H9 (cell line): ENCODE results near the gene OR9Q1. TPM values are rescaled to one million over a fixed set of nuclear protein-coding genes. Genes with fewer than 3 reads are reported as not detected.

Source experiments
- DNase-seq: peaks from one replicate; pipeline ENCODE4 v3.0.0-alpha.2; 2017
- H2AFZ ChIP-seq: one replicate; pipeline ENCODE4 v1.6.1; 2013; ENCODE audit warnings: mild to moderate bottlenecking, low read length, control low read depth, moderate library complexity
- H2AK5ac ChIP-seq: 2 replicates; pipeline ENCODE4 v1.6.1; 2013; ENCODE audit warnings: low read length, control low read depth, mixed read lengths; ENCODE audit not compliant: insufficient read length
- H2BK120ac ChIP-seq: one replicate; pipeline ENCODE4 v1.6.1; 2013; ENCODE audit warnings: low read depth, mild to moderate bottlenecking, low read length, control low read depth, inconsistent platforms; ENCODE audit not compliant: poor library complexity, severe bottlenecking
- H2BK12ac ChIP-seq: 2 replicates; pipeline ENCODE4 v1.6.1; 2013; ENCODE audit warnings: low read length, control low read depth, mixed read lengths, low read depth; ENCODE audit not compliant: insufficient read length
- H2BK15ac ChIP-seq: 2 replicates; pipeline ENCODE4 v1.6.1; 2013; ENCODE audit warnings: low read depth, low read length, control low read depth
- H2BK20ac ChIP-seq: one replicate; pipeline ENCODE4 v1.6.1; 2013; ENCODE audit warnings: low read depth, mild to moderate bottlenecking, low read length, control low read depth, inconsistent platforms; ENCODE audit not compliant: poor library complexity, severe bottlenecking
- H2BK5ac ChIP-seq: 2 replicates; pipeline ENCODE4 v1.6.1; 2013; ENCODE audit warnings: low read length, control low read depth, mixed read lengths; ENCODE audit not compliant: insufficient read length
- H3K14ac ChIP-seq: 2 replicates; pipeline ENCODE4 v1.6.1; 2013; ENCODE audit warnings: low read length, control low read depth; ENCODE audit not compliant: insufficient read depth
- H3K18ac ChIP-seq: 2 replicates; pipeline ENCODE4 v1.6.1; 2013; ENCODE audit warnings: low read depth, mild to moderate bottlenecking, mixed read lengths, low read length, control low read depth; ENCODE audit not compliant: insufficient read length
- H3K23ac ChIP-seq: 2 replicates; pipeline ENCODE4 v1.6.1; 2013; ENCODE audit warnings: low read length, control low read depth, mixed read lengths, low read depth; ENCODE audit not compliant: insufficient read length
- H3K23me2 ChIP-seq: 2 replicates; pipeline ENCODE4 v1.6.1; 2013; ENCODE audit warnings: low read depth, mild to moderate bottlenecking, mixed read lengths, low read length, control low read depth; ENCODE audit not compliant: insufficient read length, poor library complexity, severe bottlenecking
- H3K27ac ChIP-seq: 2 replicates; pipeline ENCODE4 v1.5.1; 2013; ENCODE audit warnings: low read length, control low read depth, mixed read lengths, low read depth; ENCODE audit not compliant: insufficient read length
- H3K27me3 ChIP-seq: 2 replicates; pipeline ENCODE4 v1.6.1; 2013; ENCODE audit warnings: low read length, control low read depth, inconsistent platforms; ENCODE audit not compliant: insufficient read depth
- H3K4ac ChIP-seq: 2 replicates; pipeline ENCODE4 v1.6.1; 2013; ENCODE audit warnings: low read depth, mild to moderate bottlenecking, control low read depth, inconsistent platforms, low read length, moderate library complexity
- H3K4me1 ChIP-seq: 2 replicates; pipeline ENCODE4 v1.6.1; 2013; ENCODE audit warnings: low read length, control low read depth, inconsistent platforms; ENCODE audit not compliant: insufficient read depth
- H3K4me2 ChIP-seq: 2 replicates; pipeline ENCODE4 v1.6.1; 2013; ENCODE audit warnings: low read length, control low read depth, mixed read lengths; ENCODE audit not compliant: insufficient read length, insufficient read depth
- H3K56ac ChIP-seq: 2 replicates; pipeline ENCODE4 v1.6.1; 2013; ENCODE audit warnings: low read depth, mild to moderate bottlenecking, mixed read lengths, low read length, control low read depth; ENCODE audit not compliant: insufficient read length
- H3K79me1 ChIP-seq: 2 replicates; pipeline ENCODE4 v1.6.1; 2013; ENCODE audit warnings: low read depth, mild to moderate bottlenecking, moderate library complexity, low read length, control low read depth, inconsistent platforms; ENCODE audit not compliant: insufficient read depth, poor library complexity, severe bottlenecking
- H3K79me2 ChIP-seq: 2 replicates; pipeline ENCODE4 v1.6.1; 2013; ENCODE audit warnings: low read length, control low read depth, inconsistent platforms; ENCODE audit not compliant: insufficient read depth
- H3K9ac ChIP-seq: 2 replicates; pipeline ENCODE4 v1.6.1; 2013; ENCODE audit warnings: low read length, control low read depth, mixed read lengths; ENCODE audit not compliant: insufficient read length; ENCODE audit errors: extremely low read depth
- H3K9me3 ChIP-seq: one replicate; pipeline ENCODE4 v1.6.1; 2013; ENCODE audit warnings: low read depth, low read length, inconsistent platforms; ENCODE audit not compliant: control insufficient read depth
- H3T11ph ChIP-seq: one replicate; pipeline ENCODE4 v1.6.1; 2013; ENCODE audit warnings: mild to moderate bottlenecking, low read length, control low read depth, inconsistent platforms
- H4K20me1 ChIP-seq: one replicate; pipeline ENCODE4 v1.6.1; 2013; ENCODE audit not compliant: control insufficient read depth, insufficient read length, insufficient read depth
- H4K5ac ChIP-seq: 2 replicates; pipeline ENCODE4 v1.6.1; 2013; ENCODE audit warnings: low read depth, mild to moderate bottlenecking, mixed read lengths, low read length, control low read depth; ENCODE audit not compliant: insufficient read length
- H4K8ac ChIP-seq: replicated peaks from 2 replicates; pipeline ENCODE4 v1.6.1; 2013; ENCODE audit warnings: low read length, control low read depth, mixed read lengths, low read depth; ENCODE audit not compliant: insufficient read length
- H4K91ac ChIP-seq: 2 replicates; pipeline ENCODE4 v1.6.1; 2013; ENCODE audit warnings: low read depth, mild to moderate bottlenecking, moderate library complexity, mixed read lengths, low read length, control low read depth; ENCODE audit not compliant: insufficient read length
- H3K27ac Mint-ChIP-seq, 3 experiments: 2 replicates in 2 of 3; 3 replicates in 1 of 3; pipeline ENCODE4 v1.8.0; 2020 to 2021; ENCODE audit warnings: mixed read lengths in 3 of 3, mild to moderate bottlenecking in 1 of 3, moderate library complexity in 1 of 3
- H3K27me3 Mint-ChIP-seq: 2 replicates; pipeline ENCODE4 v1.8.0; 2021; ENCODE audit warnings: low read depth, mild to moderate bottlenecking, moderate library complexity, mixed read lengths
- H3K36me3 Mint-ChIP-seq, 3 experiments: 2 replicates in 2 of 3; 3 replicates in 1 of 3; pipeline ENCODE4 v1.8.0; 2020 to 2021; ENCODE audit warnings: low read depth in 3 of 3, mixed read lengths in 3 of 3; ENCODE audit not compliant: insufficient read depth in 1 of 3
- H3K4me1 Mint-ChIP-seq, 2 experiments: 2 replicates each; pipeline ENCODE4 v1.8.0; 2020; ENCODE audit warnings: mixed read lengths in 2 of 2
- H3K4me3 Mint-ChIP-seq, 2 experiments: 2 replicates in 1 of 2; 3 replicates in 1 of 2; pipeline ENCODE4 v1.8.0; 2020 to 2021; ENCODE audit warnings: mild to moderate bottlenecking in 2 of 2, mixed read lengths in 2 of 2, moderate library complexity in 1 of 2
- H3K9me3 Mint-ChIP-seq, 2 experiments: 2 replicates in 1 of 2; 3 replicates in 1 of 2; pipeline ENCODE4 v1.8.0; 2020; ENCODE audit warnings: mild to moderate bottlenecking in 2 of 2, mixed read lengths in 2 of 2, moderate library complexity in 1 of 2
- CTCF ChIP-seq: fragments of 200-600 bp; sonication (generic); conservative IDR thresholded peaks from 3 replicates; pipeline ENCODE4 v1.8.0; 2021; ENCODE audit warnings: antibody characterized with exemption, mild to moderate bottlenecking
- WGBS: extraction: QIAGEN DNeasy Blood & Tissue Kit; methylation state at CpG from one replicate; pipeline ENCODE4 v1.1.7; 2013; ENCODE audit warnings: missing lambda C conversion rate, low lambda C conversion rate, mixed read lengths; ENCODE audit not compliant: insufficient read length; ENCODE audit errors: extremely low coverage; 5-methylcytosine and 5-hydroxymethylcytosine counted together
- total RNA-seq: library from RNA; stranded (reverse); gene quantifications from 2 replicates; pipeline ENCODE4 v1.2.1, GENCODE V29; 2021

Gene OR9Q1
- total RNA-seq, 1 experiment from 2014 or later = not detected

GRCh38 chr11:58097437-58097836 lies 73.8 kb downstream of the OR9Q1 start:
- Histone ChIP-seq H3K23ac (no peak overlapping the region), H4K20me1 (no peaks in the 10 kb centered on the region), H3K9me3 (no peaks in the 10 kb centered on the region), H3K14ac (no peak overlapping the region), H2BK120ac (no peak overlapping the region), H3K27me3 (no peaks in the 10 kb centered on the region), H4K5ac (no peak overlapping the region), H2BK5ac (no peak overlapping the region), H3K27ac (no peak overlapping the region), H3K4me1 (no peaks in the 10 kb centered on the region), H3K79me2 (no peaks in the 10 kb centered on the region), H2AK5ac (no peak overlapping the region), H2AFZ (no peak overlapping the region), H3K9ac (no peak overlapping the region), H4K91ac (no peak overlapping the region), H3K18ac (no peak overlapping the region), H4K8ac (no peak overlapping the region), H2BK15ac (no peak overlapping the region), H3K23me2 (no peaks in the 10 kb centered on the region), H3K79me1 (no peaks in the 10 kb centered on the region), H3T11ph (no peak overlapping the region), H3K56ac (no peak overlapping the region), H3K4ac (no peak overlapping the region), H2BK12ac (no peak overlapping the region), H2BK20ac (no peak overlapping the region), H3K4me2 (no peak overlapping the region)
- H3K27ac Mint-ChIP-seq = no peak overlapping the region
- peaks cover 0 to 4% (median 3%) of the 10 kb centered on the region in 3 experiments; a peak in 2 of 7 replicates for H3K36me3 Mint-ChIP-seq
- no peak overlapping the region for H3K4me3 Mint-ChIP-seq
- no CpG with 5 or more reads among the region's 2 CpGs for WGBS
- H3K27me3 Mint-ChIP-seq = no peaks in the 10 kb centered on the region
- peaks cover 7 to 8% of the 10 kb centered on the region in 2 experiments; a peak in 4 of 5 replicates for H3K9me3 Mint-ChIP-seq
- no peak for DNase-seq
- no peaks in the 10 kb centered on the region for H3K4me1 Mint-ChIP-seq
- no peak for TF ChIP-seq CTCF
